ENCODE measurements around the gene CAST. TPM values are rescaled to one million over a fixed set of nuclear protein-coding genes. Genes with fewer than 3 reads are reported as not detected.

Gene CAST
- total RNA-seq, 4 donors from 2014 or later, result 247 to 316 (median 259) TPM

- 81 to 88% methylated on average over 4 of the region's 4 CpGs for WGBS, 2 donors
- no peaks in the 10 kb centered on the region for H3K27me3 ChIP-seq
- TF ChIP-seq POLR2A (IDR thresholded peaks at IDR 0.05) (no peak), EP300 (IDR thresholded peaks at IDR 0.05) (no peak)
- TF ChIP-seq, protein P1, sequence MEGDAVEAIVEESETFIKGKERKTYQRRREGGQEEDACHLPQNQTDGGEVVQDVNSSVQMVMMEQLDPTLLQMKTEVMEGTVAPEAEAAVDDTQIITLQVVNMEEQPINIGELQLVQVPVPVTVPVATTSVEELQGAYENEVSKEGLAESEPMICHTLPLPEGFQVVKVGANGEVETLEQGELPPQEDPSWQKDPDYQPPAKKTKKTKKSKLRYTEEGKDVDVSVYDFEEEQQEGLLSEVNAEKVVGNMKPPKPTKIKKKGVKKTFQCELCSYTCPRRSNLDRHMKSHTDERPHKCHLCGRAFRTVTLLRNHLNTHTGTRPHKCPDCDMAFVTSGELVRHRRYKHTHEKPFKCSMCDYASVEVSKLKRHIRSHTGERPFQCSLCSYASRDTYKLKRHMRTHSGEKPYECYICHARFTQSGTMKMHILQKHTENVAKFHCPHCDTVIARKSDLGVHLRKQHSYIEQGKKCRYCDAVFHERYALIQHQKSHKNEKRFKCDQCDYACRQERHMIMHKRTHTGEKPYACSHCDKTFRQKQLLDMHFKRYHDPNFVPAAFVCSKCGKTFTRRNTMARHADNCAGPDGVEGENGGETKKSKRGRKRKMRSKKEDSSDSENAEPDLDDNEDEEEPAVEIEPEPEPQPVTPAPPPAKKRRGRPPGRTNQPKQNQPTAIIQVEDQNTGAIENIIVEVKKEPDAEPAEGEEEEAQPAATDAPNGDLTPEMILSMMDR (IDR thresholded peaks at IDR 0.05), result no peak
- H3K36me3 ChIP-seq, result no peaks in the 10 kb centered on the region
- peaks cover 0 to 5% (median 0%) of the 10 kb centered on the region in 4 donors for H3K4me1 ChIP-seq
- H3K9me3 ChIP-seq, result no peaks in the 10 kb centered on the region
- DNase-seq (ENCODE audit: low spot score in 2 of 2), result no peak
- no peak overlapping the region for H3K4me3 ChIP-seq
- H3K27ac ChIP-seq, result no peak overlapping the region
These were observed 25.6 kb upstream of the CAST start for GRCh38 chr5:96636594-96636993.

DNA sequence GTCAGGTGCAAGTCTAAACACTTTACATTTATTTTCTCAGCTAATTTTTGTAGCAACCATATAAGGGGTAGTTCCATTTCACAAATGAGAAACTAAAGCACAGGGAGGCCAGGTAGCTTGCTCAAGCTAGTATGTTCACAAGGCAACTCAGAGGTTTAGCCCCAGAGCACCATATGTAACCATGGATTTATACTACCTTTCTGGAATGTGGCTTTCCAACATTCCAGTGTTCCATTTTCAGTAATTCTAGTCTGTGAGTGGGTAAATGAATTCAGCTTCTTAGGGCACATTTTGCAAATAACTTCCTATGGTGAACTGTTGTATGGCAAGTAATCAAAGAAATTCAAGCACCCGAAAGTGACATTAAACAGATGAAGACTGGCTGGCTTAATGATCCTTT is 25.0 kb upstream of the CAST start:
- no peaks in the 10 kb centered on the region for H3K27me3 ChIP-seq
- H3K9me3 ChIP-seq, result no peaks in the 10 kb centered on the region
- H3K4me1 ChIP-seq, result peaks cover 0 to 5% (median 0%) of the 10 kb centered on the region in 4 donors
- TF ChIP-seq EP300 (IDR thresholded peaks at IDR 0.05) (no peak), POLR2A (IDR thresholded peaks at IDR 0.05) (no peak)
- TF ChIP-seq, protein P1 (IDR thresholded peaks at IDR 0.05), result no peak
- no peak overlapping the region for H3K27ac ChIP-seq
- H3K36me3 ChIP-seq, result no peaks in the 10 kb centered on the region
- 90 to 94% methylated on average over 1 of the region's 1 CpG for WGBS, 2 donors
- H3K4me3 ChIP-seq, result no peak overlapping the region
- DNase-seq (ENCODE audit: low spot score in 2 of 2), result no peak

DNA sequence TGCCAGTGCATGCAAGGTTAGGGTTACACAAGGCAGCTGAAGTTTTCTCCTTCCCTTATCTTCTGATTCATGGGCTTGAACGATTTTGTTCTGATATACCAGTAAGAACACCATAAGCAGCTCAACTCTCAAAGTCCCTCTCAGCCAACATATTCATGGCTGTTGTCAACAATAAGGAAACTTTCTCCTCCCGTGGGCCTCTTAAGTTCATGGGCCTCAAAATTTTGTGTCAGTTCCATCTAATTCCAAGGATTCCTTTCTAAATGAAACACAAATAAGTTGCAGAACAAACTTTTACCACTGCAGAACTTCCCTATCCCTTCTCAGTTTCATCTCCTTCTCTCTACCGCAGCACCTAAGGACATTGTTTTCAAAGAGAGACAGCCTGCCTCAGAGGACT is 23.6 kb upstream of the CAST start:
- Histone ChIP-seq H3K27me3 (no peaks in the 10 kb centered on the region), H3K27ac (no peak overlapping the region), H3K9me3 (no peaks in the 10 kb centered on the region), H3K4me1 (peaks cover 0 to 3% (median 0%) of the 10 kb centered on the region in 4 donors), H3K36me3 (no peaks in the 10 kb centered on the region), H3K4me3 (no peak overlapping the region)
- DNase-seq (ENCODE audit: low spot score in 2 of 2), result no peak
- TF ChIP-seq, protein P1 (IDR thresholded peaks at IDR 0.05), result no peak
- TF ChIP-seq EP300 (IDR thresholded peaks at IDR 0.05) (no peak), POLR2A (IDR thresholded peaks at IDR 0.05) (no peak)
- WGBS, 2 donors, result 68 to 75% methylated on average over 3 of the region's 3 CpGs

DNA sequence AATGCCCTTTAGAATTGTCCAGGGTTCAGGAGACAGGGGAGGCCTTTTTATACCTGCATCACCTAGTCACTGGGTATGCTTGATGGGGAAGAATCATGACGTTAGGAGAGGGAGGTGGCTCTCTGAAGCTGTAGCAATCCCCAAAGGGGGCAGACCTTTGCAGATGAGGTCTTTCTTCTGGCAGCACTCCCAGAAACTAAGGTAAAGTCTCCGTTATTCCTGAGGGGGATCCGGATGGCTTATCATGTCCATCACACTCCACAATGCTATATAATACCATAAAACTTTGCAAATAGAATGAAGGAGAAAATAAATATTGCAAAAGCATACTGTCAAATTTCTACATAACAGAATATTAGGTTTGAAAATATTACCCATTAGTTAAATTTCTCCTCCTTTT is 21.5 kb upstream of the CAST start:
- Histone ChIP-seq H3K27ac (no peak overlapping the region), H3K4me3 (no peak overlapping the region), H3K27me3 (no peaks in the 10 kb centered on the region), H3K9me3 (no peaks in the 10 kb centered on the region), H3K4me1 (no peaks in the 10 kb centered on the region), H3K36me3 (no peaks in the 10 kb centered on the region)
- TF ChIP-seq EP300 (IDR thresholded peaks at IDR 0.05) (no peak), POLR2A (IDR thresholded peaks at IDR 0.05) (no peak)
- TF ChIP-seq, protein P1 (IDR thresholded peaks at IDR 0.05), result no peak
- no peak for DNase-seq (ENCODE audit: low spot score in 2 of 2)
- WGBS, 2 donors, result 52 to 65% methylated on average over 3 of the region's 3 CpGs

DNA sequence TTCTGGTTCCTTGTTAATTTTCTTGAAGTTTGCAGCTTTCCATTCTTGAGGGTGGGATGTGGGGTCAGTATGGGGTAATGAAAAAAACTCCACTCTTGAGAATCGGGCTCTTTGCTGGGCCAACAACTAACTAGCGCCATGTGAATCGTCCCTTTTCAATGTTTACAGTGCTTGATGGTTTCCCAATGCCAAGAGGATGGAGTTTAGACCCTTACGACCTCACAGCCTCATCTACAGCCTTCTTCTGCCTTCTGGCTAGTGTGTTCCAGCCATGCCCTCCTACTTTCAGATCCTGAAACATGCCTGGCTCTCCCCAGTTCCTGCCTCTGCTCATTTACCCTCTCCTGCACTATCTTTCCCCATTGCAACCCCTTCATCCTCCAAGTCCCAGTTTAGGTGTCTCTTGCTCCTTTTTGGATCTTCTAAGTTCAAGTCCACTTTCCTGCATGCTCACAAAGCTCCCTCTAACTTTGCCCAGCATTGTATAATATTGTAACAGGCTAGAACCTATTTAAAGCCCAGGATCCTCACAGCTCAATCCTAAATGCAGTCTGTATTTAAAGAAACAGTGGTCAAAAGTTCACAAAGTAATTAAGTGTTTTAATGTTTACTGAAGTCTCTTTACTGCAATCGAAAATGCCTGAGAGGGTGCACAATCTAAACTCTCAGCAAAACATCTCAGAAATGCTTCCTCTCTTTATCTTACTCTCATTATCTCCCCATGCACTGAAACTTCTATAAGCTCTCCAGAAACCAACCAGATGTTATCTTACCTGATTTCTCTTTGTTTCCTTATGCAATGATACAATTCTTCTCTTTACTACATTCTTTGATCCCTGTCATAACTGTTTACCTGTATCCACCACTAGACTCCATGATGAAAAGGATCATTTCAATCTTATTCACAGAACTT is 20.6 kb upstream of the CAST start:
- TF ChIP-seq, protein P1 (IDR thresholded peaks at IDR 0.05), result no peak
- TF ChIP-seq EP300 (IDR thresholded peaks at IDR 0.05) (no peak), POLR2A (IDR thresholded peaks at IDR 0.05) (no peak)
- no peaks in the 10 kb centered on the region for H3K9me3 ChIP-seq
- no peak for DNase-seq (ENCODE audit: low spot score in 2 of 2)
- no peak overlapping the region for H3K4me3 ChIP-seq
- no peaks in the 10 kb centered on the region for H3K27me3 ChIP-seq
- 38 to 51% methylated on average over 5 of the region's 5 CpGs for WGBS, 2 donors
- H3K36me3 ChIP-seq, result no peaks in the 10 kb centered on the region
- H3K4me1 ChIP-seq, result no peaks in the 10 kb centered on the region
- no peak overlapping the region for H3K27ac ChIP-seq

Measured in tibial nerve (tissue), 4 donors.